H1 (cell line): Measurements from ENCODE around the gene CFAP157.

Experiments used
- ATF3 ChIP-seq: IDR thresholded peaks from 2 replicates; pipeline ENCODE4 v1.6.1; 2011; ENCODE audit warnings: low read depth, mild to moderate bottlenecking, low read length; ENCODE audit not compliant: insufficient read depth
- EP300 ChIP-seq, 2 experiments: IDR thresholded peaks; 1 replicate in 1 of 2; 2 replicates in 1 of 2; pipeline ENCODE4 v1.6.1; 2011 to 2012; ENCODE audit warnings: low read depth in 2 of 2, low read length in 2 of 2, mild to moderate bottlenecking in 2 of 2, borderline replicate concordance in 1 of 2, inconsistent platforms in 1 of 2, moderate library complexity in 1 of 2
- GABPA ChIP-seq: IDR thresholded peaks from 2 replicates; pipeline ENCODE4 v1.6.1; 2011; ENCODE audit warnings: mild to moderate bottlenecking, low read length, moderate library complexity, borderline replicate concordance; ENCODE audit not compliant: insufficient read depth
- HDAC2 ChIP-seq, 2 experiments: fragments of 300-600 bp in 1 of 2; sonication (generic) in 1 of 2; IDR thresholded peaks; 2 replicates each; pipeline ENCODE4 v1.6.1; 2011 to 2012; ENCODE audit warnings: low read depth in 2 of 2, low read length in 2 of 2, mild to moderate bottlenecking in 2 of 2, moderate library complexity in 2 of 2, borderline replicate concordance in 1 of 2, inconsistent platforms in 1 of 2
- KDM4A ChIP-seq: IDR thresholded peaks from one replicate; pipeline ENCODE4 v1.7.1; 2012; ENCODE audit warnings: low read depth, mild to moderate bottlenecking, moderate library complexity, low read length, inconsistent platforms; ENCODE audit not compliant: severe bottlenecking
- NRF1 ChIP-seq: IDR thresholded peaks from 2 replicates; pipeline ENCODE4 v1.6.1; 2011; ENCODE audit warnings: mild to moderate bottlenecking, low read depth, low read length, improper control_type of control experiment
- TAF1 ChIP-seq: IDR thresholded peaks from 2 replicates; pipeline ENCODE4 v1.6.1; 2011; ENCODE audit warnings: mild to moderate bottlenecking, low read depth, low read length
- TCF12 ChIP-seq: IDR thresholded peaks from 2 replicates; pipeline ENCODE4 v1.6.1; 2011; ENCODE audit warnings: low read depth, mild to moderate bottlenecking, low read length
- ZNF274 ChIP-seq: IDR thresholded peaks from 2 replicates; pipeline ENCODE4 v1.7.0; 2012; ENCODE audit warnings: low read length, borderline replicate concordance; ENCODE audit errors: extremely low read depth
- TF ChIP-seq, protein P1 (sequence below): IDR thresholded peaks from 2 replicates; pipeline ENCODE4 v1.6.1; 2012; ENCODE audit warnings: inconsistent platforms
- TF ChIP-seq, protein P2 (sequence below): IDR thresholded peaks from 2 replicates; pipeline ENCODE4 v1.6.1; 2012; ENCODE audit warnings: inconsistent platforms

GRCh38 chr9:127762111-127762676, 55.4 kb downstream of the CFAP157 start:
- TF ChIP-seq, protein P1, sequence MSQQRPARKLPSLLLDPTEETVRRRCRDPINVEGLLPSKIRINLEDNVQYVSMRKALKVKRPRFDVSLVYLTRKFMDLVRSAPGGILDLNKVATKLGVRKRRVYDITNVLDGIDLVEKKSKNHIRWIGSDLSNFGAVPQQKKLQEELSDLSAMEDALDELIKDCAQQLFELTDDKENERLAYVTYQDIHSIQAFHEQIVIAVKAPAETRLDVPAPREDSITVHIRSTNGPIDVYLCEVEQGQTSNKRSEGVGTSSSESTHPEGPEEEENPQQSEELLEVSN: no peak
- TF ChIP-seq EP300 (IDR thresholded peaks at IDR 0.05; ENCODE audit: borderline replicate concordance in 1 of 2, low read depth in 2 of 2, low read length in 2 of 2) (no peak), GABPA (no peak), TAF1 (no peak), HDAC2 (IDR thresholded peaks at IDR 0.05; ENCODE audit: borderline replicate concordance in 1 of 2, low read depth in 2 of 2, low read length in 2 of 2) (no peak), NRF1 (no peak), TCF12 (no peak), KDM4A (no peak), ZNF274 (no peak), ATF3 (no peak)
- TF ChIP-seq, protein P2, sequence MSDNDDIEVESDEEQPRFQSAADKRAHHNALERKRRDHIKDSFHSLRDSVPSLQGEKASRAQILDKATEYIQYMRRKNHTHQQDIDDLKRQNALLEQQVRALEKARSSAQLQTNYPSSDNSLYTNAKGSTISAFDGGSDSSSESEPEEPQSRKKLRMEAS: no peak
